Measurements from ENCODE around the gene DLX6. TPM values are rescaled to one million over a fixed set of nuclear protein-coding genes. Genes with fewer than 3 reads are reported as not detected.

DLX6 gene
- total RNA-seq, 1 experiment from 2014 or later = not detected

DNA sequence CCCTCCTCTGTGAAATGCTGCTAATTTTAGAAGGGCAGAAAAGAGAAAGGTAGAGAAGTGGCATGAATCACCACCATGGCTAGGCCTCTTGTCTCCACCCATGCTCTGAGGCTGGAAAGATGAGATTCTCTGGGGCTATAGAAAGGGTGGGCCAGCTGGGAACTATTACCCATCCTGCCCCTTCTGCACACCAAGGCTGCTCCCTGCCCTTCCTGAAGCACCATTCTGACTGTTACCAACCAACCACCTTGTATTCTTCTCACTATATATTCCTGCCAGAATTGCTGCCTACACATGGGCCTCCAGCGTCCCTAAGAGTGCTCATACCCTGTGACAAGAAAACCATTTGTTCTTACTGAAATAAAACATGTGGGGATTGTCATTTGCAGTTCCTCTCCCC is 11.4 kb upstream of the DLX6 start:
- H4K20me1 ChIP-seq (ENCODE audit: insufficient read depth) = no peaks in the 10 kb centered on the region
- no peaks in the 10 kb centered on the region for H3K79me2 ChIP-seq (ENCODE audit: low read depth)
- no TSS peak for BruUV-seq (replicated peaks)
- no peaks in the 10 kb centered on the region for H3K4me1 ChIP-seq (replicated peaks; ENCODE audit: insufficient read depth)
- POLR2A ChIA-PET (ENCODE audit: unreplicated experiment) = no interaction called here
- H2AFZ ChIP-seq = no peak overlapping the region
- CTCF ChIA-PET = no interaction called here
- DNase-seq = no peak
- H3K4me3 ChIP-seq = no peak overlapping the region
- intact Hi-C loops (cut with micrococcal nuclease; ENCODE audit: unreplicated experiment) = no loop called here
- H3K27me3 ChIP-seq (ENCODE audit: insufficient read depth, low read depth) = peaks cover 18% of the 10 kb centered on the region; the same call in 1 of the 2 replicates
- H3K27ac ChIP-seq = no peak overlapping the region
- no peak for TF ChIP-seq EZH2 (IDR thresholded peaks at IDR 0.05; ENCODE audit: low read depth)
- TF ChIP-seq, protein P1, sequence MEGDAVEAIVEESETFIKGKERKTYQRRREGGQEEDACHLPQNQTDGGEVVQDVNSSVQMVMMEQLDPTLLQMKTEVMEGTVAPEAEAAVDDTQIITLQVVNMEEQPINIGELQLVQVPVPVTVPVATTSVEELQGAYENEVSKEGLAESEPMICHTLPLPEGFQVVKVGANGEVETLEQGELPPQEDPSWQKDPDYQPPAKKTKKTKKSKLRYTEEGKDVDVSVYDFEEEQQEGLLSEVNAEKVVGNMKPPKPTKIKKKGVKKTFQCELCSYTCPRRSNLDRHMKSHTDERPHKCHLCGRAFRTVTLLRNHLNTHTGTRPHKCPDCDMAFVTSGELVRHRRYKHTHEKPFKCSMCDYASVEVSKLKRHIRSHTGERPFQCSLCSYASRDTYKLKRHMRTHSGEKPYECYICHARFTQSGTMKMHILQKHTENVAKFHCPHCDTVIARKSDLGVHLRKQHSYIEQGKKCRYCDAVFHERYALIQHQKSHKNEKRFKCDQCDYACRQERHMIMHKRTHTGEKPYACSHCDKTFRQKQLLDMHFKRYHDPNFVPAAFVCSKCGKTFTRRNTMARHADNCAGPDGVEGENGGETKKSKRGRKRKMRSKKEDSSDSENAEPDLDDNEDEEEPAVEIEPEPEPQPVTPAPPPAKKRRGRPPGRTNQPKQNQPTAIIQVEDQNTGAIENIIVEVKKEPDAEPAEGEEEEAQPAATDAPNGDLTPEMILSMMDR (conservative IDR thresholded peaks at IDR 0.05) = no peak
- H3K9me3 ChIP-seq (ENCODE audit: insufficient read depth, low read depth) = no peaks in the 10 kb centered on the region
- no peaks in the 10 kb centered on the region for H3K9me2 ChIP-seq (ENCODE audit: insufficient read depth)
- H3K4me2 ChIP-seq = no peak overlapping the region
- no peaks in the 10 kb centered on the region for H3K36me3 ChIP-seq (ENCODE audit: low read depth)
- H3F3A ChIP-seq (ENCODE audit: insufficient read depth, low read depth) = no peaks in the 10 kb centered on the region

DNA sequence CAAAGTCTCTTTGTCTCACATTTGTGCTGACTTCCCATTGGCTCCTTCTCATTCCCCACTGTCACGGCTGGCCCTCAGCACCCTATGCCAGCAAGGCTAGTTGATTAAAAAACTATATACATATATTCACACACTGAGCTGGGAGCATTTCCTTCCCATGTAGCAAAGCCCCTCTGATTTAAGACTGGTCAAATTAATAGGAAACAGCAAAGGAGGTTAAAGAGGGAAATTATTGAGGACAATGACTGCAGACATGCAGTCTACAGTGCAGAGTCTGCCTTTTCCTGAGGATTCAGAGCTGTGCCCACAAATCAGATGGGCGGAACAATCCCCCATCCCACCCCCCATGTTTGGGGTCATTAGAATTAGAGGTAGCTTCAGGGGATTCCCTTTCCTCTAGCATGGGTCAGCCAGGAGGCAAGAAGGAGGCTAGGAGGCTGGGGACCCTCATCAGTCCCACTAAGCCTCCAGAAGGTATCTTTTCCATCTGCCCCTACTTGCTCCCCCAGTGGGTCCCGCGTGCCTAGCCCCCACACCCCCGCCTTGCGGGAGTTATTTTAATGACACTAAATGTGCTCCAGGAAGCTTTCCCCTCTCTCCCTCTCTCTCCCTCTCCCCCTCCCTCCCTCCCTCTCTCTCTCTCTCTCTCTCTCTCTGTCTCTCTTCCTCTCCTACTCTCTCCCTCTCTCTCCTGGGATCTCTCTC is 9.8 kb upstream of the DLX6 start:
- Histone ChIP-seq H4K20me1 (ENCODE audit: insufficient read depth) (no peaks in the 10 kb centered on the region), H3K9me3 (ENCODE audit: insufficient read depth, low read depth) (no peaks in the 10 kb centered on the region), H2AFZ (no peak overlapping the region), H3K4me2 (no peak overlapping the region), H3K4me3 (no peak overlapping the region), H3K79me2 (ENCODE audit: low read depth) (no peaks in the 10 kb centered on the region), H3K9me2 (ENCODE audit: insufficient read depth) (no peaks in the 10 kb centered on the region), H3K4me1 (replicated peaks; ENCODE audit: insufficient read depth) (no peaks in the 10 kb centered on the region), H3F3A (ENCODE audit: insufficient read depth, low read depth) (no peaks in the 10 kb centered on the region), H3K27ac (no peak overlapping the region), H3K27me3 (ENCODE audit: insufficient read depth, low read depth) (peaks cover 18% of the 10 kb centered on the region; the same call in 1 of the 2 replicates), H3K36me3 (ENCODE audit: low read depth) (no peaks in the 10 kb centered on the region)
- intact Hi-C loops (cut with micrococcal nuclease; ENCODE audit: unreplicated experiment) = no loop called here
- POLR2A ChIA-PET (ENCODE audit: unreplicated experiment) = no interaction called here
- no TSS peak for BruUV-seq (replicated peaks)
- TF ChIP-seq EZH2 (IDR thresholded peaks at IDR 0.05; ENCODE audit: low read depth) = no peak
- TF ChIP-seq, protein P1 (conservative IDR thresholded peaks at IDR 0.05) = no peak
- no peak for DNase-seq
- CTCF ChIA-PET = no interaction called here

DNA sequence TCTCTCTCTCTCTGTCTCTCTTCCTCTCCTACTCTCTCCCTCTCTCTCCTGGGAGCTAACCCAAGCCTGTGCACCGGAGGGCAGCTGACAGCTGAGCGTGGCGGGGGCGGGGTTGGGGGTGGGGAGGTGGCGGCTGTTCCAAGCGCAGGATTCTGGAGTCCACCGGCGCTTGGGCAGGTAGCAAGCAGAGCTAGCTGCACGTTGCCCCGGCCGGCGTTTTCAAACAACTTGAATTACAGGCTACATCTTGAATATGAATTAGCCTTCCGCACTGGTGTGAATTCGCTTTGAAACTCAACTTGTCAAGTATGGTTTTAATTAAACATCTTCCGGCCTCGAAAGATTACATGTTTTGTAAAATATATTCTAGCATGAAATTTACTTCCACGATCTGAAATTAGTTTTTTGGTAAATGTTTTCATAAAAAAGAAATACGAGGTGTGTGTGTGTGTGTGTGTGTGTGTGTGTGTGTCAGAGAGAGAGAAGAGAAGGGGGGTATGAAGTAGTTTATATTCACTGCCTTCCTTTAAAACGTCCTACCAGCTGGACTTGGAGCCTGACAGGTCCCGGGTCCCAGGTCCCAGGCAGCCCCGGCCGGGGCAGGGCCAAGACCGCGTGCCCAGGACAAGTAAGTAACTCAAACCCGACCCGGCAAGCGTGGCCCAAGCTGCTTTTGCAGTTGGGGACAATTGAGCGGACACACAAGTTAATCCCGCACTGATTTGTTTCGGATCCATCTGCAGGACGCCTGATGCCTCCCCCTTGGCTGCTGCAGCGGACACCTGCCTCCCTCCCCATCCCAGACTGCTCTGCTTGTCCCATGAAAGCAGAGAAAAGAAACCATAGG is 9.0 kb upstream of the DLX6 start:
- intact Hi-C loops (cut with micrococcal nuclease; ENCODE audit: unreplicated experiment) = no loop called here
- no TSS peak for BruUV-seq (replicated peaks)
- Histone ChIP-seq H3K4me1 (replicated peaks; ENCODE audit: insufficient read depth) (no peaks in the 10 kb centered on the region), H3K36me3 (ENCODE audit: low read depth) (no peaks in the 10 kb centered on the region), H3K4me2 (no peak overlapping the region), H3K27me3 (ENCODE audit: insufficient read depth, low read depth) (peaks cover 18% of the 10 kb centered on the region; the same call in 1 of the 2 replicates), H3K9me3 (ENCODE audit: insufficient read depth, low read depth) (no peaks in the 10 kb centered on the region), H3K9me2 (ENCODE audit: insufficient read depth) (no peaks in the 10 kb centered on the region), H4K20me1 (ENCODE audit: insufficient read depth) (no peaks in the 10 kb centered on the region), H2AFZ (no peak overlapping the region), H3K27ac (no peak overlapping the region), H3F3A (ENCODE audit: insufficient read depth, low read depth) (no peaks in the 10 kb centered on the region), H3K4me3 (no peak overlapping the region), H3K79me2 (ENCODE audit: low read depth) (no peaks in the 10 kb centered on the region)
- ChIA-PET POLR2A (ENCODE audit: unreplicated experiment) (no interaction called here), CTCF (no interaction called here)
- TF ChIP-seq, protein P1 (conservative IDR thresholded peaks at IDR 0.05) = no peak
- no peak for TF ChIP-seq EZH2 (IDR thresholded peaks at IDR 0.05; ENCODE audit: low read depth)
- no peak for DNase-seq
